ENCODE data around the gene SORL1.
"Not testable (repeated sequence)": the region's sequence is repeated elsewhere in the genome, so short reads cannot be mapped to it uniquely, and the experiment has no call there.

Gene SORL1

GRCh38 chr11:121481484-121482230 lies 29.5 kb downstream of the SORL1 start:
- not testable (repeated sequence) for H3K27ac ChIP-seq (ENCODE audit: low read length); H3K9me3 ChIP-seq (ENCODE audit: control insufficient read depth in 1 of 2, low read length in 2 of 2); H3K36me3 ChIP-seq (ENCODE audit: control insufficient read depth in 1 of 2, insufficient read depth in 2 of 2, low read length in 2 of 2); H3K4me3 ChIP-seq (ENCODE audit: low read depth in 1 of 2, low read length in 2 of 2); H3K4me1 ChIP-seq (ENCODE audit: control insufficient read depth in 1 of 2, insufficient read depth in 2 of 2, low read length in 2 of 2); H3K27me3 ChIP-seq (ENCODE audit: low read depth, low read length)

DNA sequence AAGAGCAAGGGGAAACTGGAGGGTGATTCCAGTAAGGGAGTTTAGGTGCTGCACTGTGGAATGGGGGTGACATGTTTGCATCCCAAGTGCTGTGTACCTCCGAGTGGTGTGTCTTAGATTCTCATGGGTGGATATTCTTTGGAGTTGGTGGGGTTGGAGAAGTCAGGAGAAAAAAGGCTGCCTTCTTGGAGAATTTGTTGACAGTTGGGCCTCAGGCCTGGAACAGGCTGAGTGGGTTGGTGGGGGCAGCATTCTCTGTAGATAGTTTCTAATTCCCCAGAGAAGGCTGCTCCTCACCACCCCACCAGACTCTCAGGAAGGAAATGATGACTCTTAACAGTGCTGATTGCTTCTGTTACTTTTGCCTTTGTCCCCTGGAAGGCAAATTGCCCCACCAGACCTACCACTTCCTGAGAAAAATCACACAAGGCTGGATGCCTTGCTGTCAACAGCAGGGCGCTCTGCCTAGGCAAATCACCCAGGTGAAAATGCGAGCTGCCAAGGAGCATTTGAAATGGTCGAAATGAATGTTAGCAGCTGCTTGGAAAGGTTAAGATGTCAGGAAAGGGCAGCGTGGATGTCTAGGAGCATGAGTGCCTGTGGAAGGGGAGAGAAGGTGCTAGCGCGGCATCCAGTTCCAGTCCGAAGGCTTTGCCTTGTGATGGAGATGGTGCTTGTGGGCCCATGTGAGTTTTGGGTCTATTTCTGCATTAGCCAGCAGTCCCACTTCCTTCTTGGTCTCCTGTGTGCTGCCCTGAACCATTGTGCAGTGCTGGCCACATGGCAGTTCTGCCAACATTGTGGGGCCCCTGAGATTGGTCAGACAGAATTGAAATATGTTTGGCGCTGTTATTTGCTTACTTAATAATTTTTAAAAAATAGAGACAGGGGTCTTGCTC lies 30.4 kb downstream of the SORL1 start:
- Histone ChIP-seq H3K27ac (ENCODE audit: low read length) (no peak overlapping the region), H3K4me1 (ENCODE audit: control insufficient read depth in 1 of 2, insufficient read depth in 2 of 2, low read length in 2 of 2) (no peaks in the 10 kb centered on the region), H3K27me3 (ENCODE audit: low read depth, low read length) (no peaks in the 10 kb centered on the region), H3K36me3 (ENCODE audit: control insufficient read depth in 1 of 2, insufficient read depth in 2 of 2, low read length in 2 of 2) (no peaks in the 10 kb centered on the region), H3K4me3 (ENCODE audit: low read depth in 1 of 2, low read length in 2 of 2) (no peak overlapping the region), H3K9me3 (ENCODE audit: control insufficient read depth in 1 of 2, low read length in 2 of 2) (no peaks in the 10 kb centered on the region)

GRCh38 chr11:121483805-121484480 lies 31.8 kb downstream of the SORL1 start:
- Histone ChIP-seq H3K27me3 (ENCODE audit: low read depth, low read length) (no peaks in the 10 kb centered on the region), H3K4me3 (ENCODE audit: low read depth in 1 of 2, low read length in 2 of 2) (no peak overlapping the region), H3K27ac (ENCODE audit: low read length) (no peak overlapping the region), H3K36me3 (ENCODE audit: control insufficient read depth in 1 of 2, insufficient read depth in 2 of 2, low read length in 2 of 2) (no peaks in the 10 kb centered on the region), H3K9me3 (ENCODE audit: control insufficient read depth in 1 of 2, low read length in 2 of 2) (no peaks in the 10 kb centered on the region), H3K4me1 (ENCODE audit: control insufficient read depth in 1 of 2, insufficient read depth in 2 of 2, low read length in 2 of 2) (no peaks in the 10 kb centered on the region)

- H3K9me3 ChIP-seq (ENCODE audit: control insufficient read depth in 1 of 2, low read length in 2 of 2), result no peaks in the 10 kb centered on the region
- no peaks in the 10 kb centered on the region for H3K27me3 ChIP-seq (ENCODE audit: low read depth, low read length)
- no peaks in the 10 kb centered on the region for H3K36me3 ChIP-seq (ENCODE audit: control insufficient read depth in 1 of 2, insufficient read depth in 2 of 2, low read length in 2 of 2)
- H3K27ac ChIP-seq (ENCODE audit: low read length), result no peak overlapping the region
- H3K4me1 ChIP-seq (ENCODE audit: control insufficient read depth in 1 of 2, insufficient read depth in 2 of 2, low read length in 2 of 2), result no peaks in the 10 kb centered on the region
- H3K4me3 ChIP-seq (ENCODE audit: low read depth in 1 of 2, low read length in 2 of 2), result no peak overlapping the region
Observed at GRCh38 chr11:121485216-121485615, 33.1 kb downstream of the SORL1 start.

DNA sequence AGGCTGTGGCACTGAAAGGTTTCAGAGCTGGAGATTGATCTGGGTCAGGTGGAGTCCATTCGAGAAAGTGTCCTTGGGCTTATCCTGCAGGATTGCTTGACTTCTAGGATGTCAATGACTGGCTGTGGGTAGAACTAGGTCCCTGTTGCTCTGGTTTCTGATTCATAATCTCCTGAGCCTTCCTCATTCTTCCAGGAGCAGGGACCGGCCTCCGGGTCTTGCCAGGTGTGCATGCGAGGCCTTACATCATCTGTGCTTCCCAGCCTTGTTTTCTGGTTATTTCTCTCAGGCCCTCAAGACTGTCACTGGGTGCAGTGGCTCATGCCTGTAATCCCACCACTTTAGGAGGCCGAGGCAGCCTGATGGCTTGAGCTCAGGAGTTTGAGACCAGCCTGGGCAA lies 33.9 kb downstream of the SORL1 start:
- no peak overlapping the region for H3K4me3 ChIP-seq (ENCODE audit: low read depth in 1 of 2, low read length in 2 of 2)
- H3K27me3 ChIP-seq (ENCODE audit: low read depth, low read length), result no peaks in the 10 kb centered on the region
- H3K27ac ChIP-seq (ENCODE audit: low read length), result no peak overlapping the region
- no peaks in the 10 kb centered on the region for H3K4me1 ChIP-seq (ENCODE audit: control insufficient read depth in 1 of 2, insufficient read depth in 2 of 2, low read length in 2 of 2)
- no peaks in the 10 kb centered on the region for H3K36me3 ChIP-seq (ENCODE audit: control insufficient read depth in 1 of 2, insufficient read depth in 2 of 2, low read length in 2 of 2)
- no peaks in the 10 kb centered on the region for H3K9me3 ChIP-seq (ENCODE audit: control insufficient read depth in 1 of 2, low read length in 2 of 2)

DNA sequence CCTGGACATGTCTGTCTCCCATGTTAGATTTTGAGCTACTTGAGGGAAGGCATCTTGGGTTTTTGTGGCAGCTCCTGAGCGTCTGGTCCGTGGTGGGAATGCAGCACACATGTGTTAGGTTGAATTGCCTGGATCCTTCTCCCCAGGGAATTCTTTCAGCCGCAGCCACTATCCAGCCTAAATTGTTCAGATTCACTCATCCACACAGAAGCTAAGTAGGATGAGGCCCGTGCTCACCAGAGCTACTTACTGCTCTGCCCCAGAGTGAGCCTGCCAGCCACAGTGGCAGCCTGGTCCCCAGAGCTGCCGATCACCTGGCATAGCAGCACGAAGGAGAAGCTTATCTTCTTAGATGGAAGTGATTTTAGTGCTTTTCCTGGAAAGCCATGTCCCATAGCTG lies 35.1 kb downstream of the SORL1 start:
- Histone ChIP-seq H3K27me3 (ENCODE audit: low read depth, low read length) (no peaks in the 10 kb centered on the region), H3K4me1 (ENCODE audit: control insufficient read depth in 1 of 2, insufficient read depth in 2 of 2, low read length in 2 of 2) (no peaks in the 10 kb centered on the region), H3K36me3 (ENCODE audit: control insufficient read depth in 1 of 2, insufficient read depth in 2 of 2, low read length in 2 of 2) (no peaks in the 10 kb centered on the region), H3K9me3 (ENCODE audit: control insufficient read depth in 1 of 2, low read length in 2 of 2) (no peaks in the 10 kb centered on the region), H3K27ac (ENCODE audit: low read length) (no peak overlapping the region), H3K4me3 (ENCODE audit: low read depth in 1 of 2, low read length in 2 of 2) (no peak overlapping the region)

- Histone ChIP-seq H3K4me1 (ENCODE audit: control insufficient read depth in 1 of 2, insufficient read depth in 2 of 2, low read length in 2 of 2) (no peaks in the 10 kb centered on the region), H3K9me3 (ENCODE audit: control insufficient read depth in 1 of 2, low read length in 2 of 2) (no peaks in the 10 kb centered on the region), H3K4me3 (ENCODE audit: low read depth in 1 of 2, low read length in 2 of 2) (no peak overlapping the region), H3K36me3 (ENCODE audit: control insufficient read depth in 1 of 2, insufficient read depth in 2 of 2, low read length in 2 of 2) (no peaks in the 10 kb centered on the region), H3K27ac (ENCODE audit: low read length) (no peak overlapping the region), H3K27me3 (ENCODE audit: low read depth, low read length) (no peaks in the 10 kb centered on the region)
Observed at GRCh38 chr11:121488170-121488569, 36.1 kb downstream of the SORL1 start.

DNA sequence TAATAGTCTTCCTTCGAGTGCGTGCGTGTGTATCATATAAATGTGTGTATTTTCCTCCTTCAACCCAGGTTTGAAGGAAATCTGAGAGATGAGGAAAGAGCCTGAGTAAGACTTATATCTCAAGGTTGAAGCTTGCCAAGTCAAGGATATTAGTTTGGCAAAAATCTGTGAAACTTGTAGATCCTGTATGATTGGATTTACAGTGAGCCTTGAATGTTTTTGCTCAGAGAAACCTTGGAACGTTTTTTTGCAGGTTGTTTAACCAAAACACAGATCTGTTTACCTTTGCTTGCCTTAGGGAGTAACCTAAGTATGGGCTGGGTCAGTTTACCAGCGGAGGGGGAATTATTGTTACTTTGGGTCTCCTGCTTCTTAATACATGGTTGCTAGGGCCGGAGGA lies 36.5 kb downstream of the SORL1 start:
- Histone ChIP-seq H3K9me3 (ENCODE audit: control insufficient read depth in 1 of 2, low read length in 2 of 2) (no peaks in the 10 kb centered on the region), H3K27ac (ENCODE audit: low read length) (no peak overlapping the region), H3K4me1 (ENCODE audit: control insufficient read depth in 1 of 2, insufficient read depth in 2 of 2, low read length in 2 of 2) (no peaks in the 10 kb centered on the region), H3K27me3 (ENCODE audit: low read depth, low read length) (no peaks in the 10 kb centered on the region), H3K4me3 (ENCODE audit: low read depth in 1 of 2, low read length in 2 of 2) (no peak overlapping the region), H3K36me3 (ENCODE audit: control insufficient read depth in 1 of 2, insufficient read depth in 2 of 2, low read length in 2 of 2) (no peaks in the 10 kb centered on the region)

DNA sequence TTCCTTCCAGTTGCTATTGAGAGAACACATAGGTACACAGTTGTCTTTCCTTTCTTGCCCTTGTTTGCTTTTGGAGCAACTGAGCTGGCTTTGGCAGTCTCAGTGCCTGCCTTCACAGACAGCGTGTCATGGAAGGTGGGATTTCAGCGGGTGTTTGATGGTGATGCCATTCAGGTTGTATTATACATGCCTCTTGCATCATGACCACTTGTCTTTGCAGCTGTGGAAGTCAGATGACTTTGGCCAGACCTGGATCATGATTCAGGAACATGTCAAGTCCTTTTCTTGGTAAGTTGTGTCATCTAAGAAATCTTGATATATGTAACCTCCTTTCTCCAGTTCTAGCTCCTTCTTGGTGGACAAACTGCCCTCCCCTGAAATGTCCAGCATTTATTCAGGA lies 37.7 kb downstream of the SORL1 start:
- no peak overlapping the region for H3K27ac ChIP-seq (ENCODE audit: low read length)
- no peaks in the 10 kb centered on the region for H3K9me3 ChIP-seq (ENCODE audit: control insufficient read depth in 1 of 2, low read length in 2 of 2)
- no peaks in the 10 kb centered on the region for H3K36me3 ChIP-seq (ENCODE audit: control insufficient read depth in 1 of 2, insufficient read depth in 2 of 2, low read length in 2 of 2)
- H3K27me3 ChIP-seq (ENCODE audit: low read depth, low read length), result no peaks in the 10 kb centered on the region
- no peaks in the 10 kb centered on the region for H3K4me1 ChIP-seq (ENCODE audit: control insufficient read depth in 1 of 2, insufficient read depth in 2 of 2, low read length in 2 of 2)
- H3K4me3 ChIP-seq (ENCODE audit: low read depth in 1 of 2, low read length in 2 of 2), result no peak overlapping the region

- Histone ChIP-seq H3K4me1 (ENCODE audit: control insufficient read depth in 1 of 2, insufficient read depth in 2 of 2, low read length in 2 of 2) (no peaks in the 10 kb centered on the region), H3K27me3 (ENCODE audit: low read depth, low read length) (no peaks in the 10 kb centered on the region), H3K36me3 (ENCODE audit: control insufficient read depth in 1 of 2, insufficient read depth in 2 of 2, low read length in 2 of 2) (peaks cover 0 to 6% of the 10 kb centered on the region in 2 donors), H3K9me3 (ENCODE audit: control insufficient read depth in 1 of 2, low read length in 2 of 2) (no peaks in the 10 kb centered on the region), H3K27ac (ENCODE audit: low read length) (no peak overlapping the region), H3K4me3 (ENCODE audit: low read depth in 1 of 2, low read length in 2 of 2) (no peak overlapping the region)
Observed at GRCh38 chr11:121494355-121495099, 42.4 kb downstream of the SORL1 start.
